PC-3 (cell line): ENCODE data around the gene SRPK3.

Experiments
- CTCF ChIP-seq: fragments of 300-600 bp; sonication (generic); conservative IDR thresholded peaks from 2 replicates; pipeline ENCODE4 v1.5.1; 2017; ENCODE audit warnings: antibody characterized with exemption, low read depth, mild to moderate bottlenecking, low read length
- EZH2 ChIP-seq: fragments of 300-600 bp; sonication (generic); IDR thresholded peaks from one replicate; pipeline ENCODE4 v1.6.1; 2017; ENCODE audit warnings: antibody characterized with exemption, mild to moderate bottlenecking, low read length; ENCODE audit not compliant: unreplicated experiment
- EZH2phosphoT487 ChIP-seq: fragments of 300-600 bp; sonication (generic); IDR thresholded peaks from 2 replicates; pipeline ENCODE4 v1.6.1; 2018; ENCODE audit warnings: mild to moderate bottlenecking, antibody characterized with exemption, low read length, borderline replicate concordance

- no peak for TF ChIP-seq CTCF
- no peak for TF ChIP-seq EZH2
- no peak for TF ChIP-seq EZH2phosphoT487
Measured at GRCh38 chrX:153738056-153738605, 42.7 kb upstream of the SRPK3 start.
